GM12891 (cell line): ENCODE measurements around the gene DEDD2.

ENCODE experiments used
- PAX5 ChIP-seq: IDR thresholded peaks from 2 replicates; pipeline ENCODE4 v1.6.1; 2011; ENCODE audit warnings: low read length, moderate library complexity, mild to moderate bottlenecking; ENCODE audit not compliant: insufficient read depth, severe bottlenecking
- POLR2A ChIP-seq: IDR thresholded peaks from 2 replicates; pipeline ENCODE4 v1.6.1; 2011; ENCODE audit warnings: low read depth, low read length, control low read depth
- POLR2AphosphoS5 ChIP-seq: IDR thresholded peaks from 2 replicates; pipeline ENCODE4 v1.6.1; 2011; ENCODE audit warnings: low read depth, low read length, control low read depth
- SPI1 ChIP-seq: IDR thresholded peaks from 2 replicates; pipeline ENCODE4 v1.6.1; 2011; ENCODE audit warnings: low read depth, low read length, control low read depth
- TAF1 ChIP-seq: IDR thresholded peaks from 2 replicates; pipeline ENCODE4 v1.6.1; 2011; ENCODE audit warnings: low read depth, low read length, control low read depth

DNA sequence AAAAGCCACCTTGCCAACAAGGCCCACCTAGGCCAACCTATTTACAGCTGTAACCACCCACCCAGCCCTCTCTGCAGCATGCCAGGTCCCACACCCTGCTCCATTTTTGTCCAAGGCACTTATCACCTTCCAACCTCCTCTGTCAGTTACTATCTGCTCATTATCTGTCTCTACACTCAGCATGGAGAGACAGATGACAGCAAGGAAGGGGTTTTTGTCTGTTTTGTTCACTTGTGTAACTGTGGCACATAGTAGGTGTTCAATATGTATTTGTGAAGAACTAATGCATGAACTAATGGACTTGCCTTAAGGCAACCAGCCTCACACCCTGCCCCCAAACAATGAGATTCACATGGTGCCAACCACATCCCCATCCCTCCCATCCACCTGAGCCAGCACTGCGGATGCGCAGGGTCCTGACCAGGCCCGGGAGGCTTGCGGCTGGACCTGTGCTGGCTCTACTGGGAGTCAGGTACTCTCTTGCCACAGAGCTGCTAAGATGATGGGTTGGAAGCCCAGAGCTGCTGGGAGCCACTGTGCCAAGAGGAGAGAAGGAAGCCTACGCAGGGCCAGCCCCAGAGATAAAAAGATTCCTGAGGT is 17.3 kb downstream of the DEDD2 start:
- TF ChIP-seq SPI1 = no peak
- TF ChIP-seq POLR2A = no peak
- no peak for TF ChIP-seq POLR2AphosphoS5
- no peak for TF ChIP-seq TAF1
- no peak for TF ChIP-seq PAX5
